HCT116 (cell line): ENCODE measurements around the gene FIZ1. TPM values are rescaled to one million over a fixed set of nuclear protein-coding genes. Genes with fewer than 3 reads are reported as not detected.

Experiments
- ATAC-seq: fragments of 200-7000 bp; cut with Tn5 transposase; 2 replicates; pipeline ENCODE4 v1.9.1; 2020; ENCODE audit warnings: mild to moderate bottlenecking, moderate library complexity
- BruUV-seq: library from RNA; stranded (reverse); fragments of 400-500 nt; replicated peaks from 2 replicates; lab custom pipeline; 2021; lab: Mats Ljungman, UMichigan
- CTCF ChIA-PET: fragments of 300-600 bp; sonication (Branson Sonifier 250); formaldehyde crosslinking; loops from one replicate; lab custom pipeline; 2021; ENCODE audit warnings: antibody characterized with exemption; lab: Charles Lee
- POLR2A ChIA-PET: fragments of 300-600, 350-600 bp; sonication (Branson Sonifier 250); formaldehyde crosslinking; loops from one replicate; lab custom pipeline; 2021; ENCODE audit warnings: antibody characterized with exemption; lab: Charles Lee
- RAD21 ChIA-PET, 2 experiments: fragments of 300-600 bp; sonication (Branson Sonifier 250); formaldehyde crosslinking; loops; one replicate each; lab custom pipeline; 2023; ENCODE audit warnings: low total read pairs in 2 of 2; ENCODE audit not compliant: uncharacterized antibody in 2 of 2, unreplicated experiment in 2 of 2, low non-redundant PET in 1 of 2; lab: Charles Lee
- DNase-seq: peaks from one replicate; pipeline ENCODE4 v3.0.0-alpha.2; 2010; ENCODE audit warnings: low read depth, low spot score
- H2AFZ ChIP-seq: fragments of 200-600 bp; shearing (Covaris generic), sonication (generic); 2 replicates; pipeline ENCODE4 v1.6.1; 2017; ENCODE audit warnings: low read depth, mixed run types, mixed read lengths, antibody characterized with exemption, low read length; ENCODE audit not compliant: poor library complexity, severe bottlenecking
- H3K27ac ChIP-seq: 2 replicates; pipeline ENCODE4 v1.5.1; 2012; ENCODE audit warnings: low read depth, low read length
- H3K27me3 ChIP-seq: fragments of 200-600 bp; sonication (generic); 2 replicates; pipeline ENCODE4 v1.6.1; 2016; ENCODE audit warnings: mixed run types, low read length, mixed read lengths; ENCODE audit not compliant: insufficient read depth
- H3K36me3 ChIP-seq, 2 experiments: fragments of 200-500 bp in 1 of 2; fragments of 200-600 bp in 1 of 2; sonication (Bioruptor generic) in 1 of 2; sonication (generic) in 1 of 2; 2 replicates each; pipeline versions ENCODE4 v1.5.1 to v1.6.1; 2014 to 2016; ENCODE audit warnings: low read length in 2 of 2, inconsistent platforms in 1 of 2, mixed read lengths in 1 of 2, mixed run types in 1 of 2; ENCODE audit not compliant: insufficient read depth in 2 of 2, control insufficient read depth in 1 of 2
- H3K4me1 ChIP-seq, 2 experiments: fragments of 200-600 bp in 1 of 2; sonication (generic) in 1 of 2; 2 replicates each; pipeline versions ENCODE4 v1.5.1 to v1.6.1; 2012 to 2017; ENCODE audit warnings: low read length in 2 of 2, inconsistent platforms in 1 of 2, mild to moderate bottlenecking in 1 of 2, mixed read lengths in 1 of 2, mixed run types in 1 of 2, moderate library complexity in 1 of 2; ENCODE audit not compliant: insufficient read depth in 2 of 2, control insufficient read depth in 1 of 2
- H3K4me2 ChIP-seq: fragments of 200-600 bp; sonication (generic); 2 replicates; pipeline ENCODE4 v1.6.1; 2017; ENCODE audit warnings: mixed run types, low read length, mixed read lengths
- H3K4me3 ChIP-seq, 2 experiments: fragments of 200-600 bp in 1 of 2; sonication (generic) in 1 of 2; replicated peaks in 1 of 2; 2 replicates each; pipeline ENCODE4 v1.5.1; 2011 to 2016; ENCODE audit warnings: low read length in 2 of 2, control low read depth in 1 of 2, low read depth in 1 of 2, mild to moderate bottlenecking in 1 of 2, mixed read lengths in 1 of 2, mixed run types in 1 of 2
- H3K79me2 ChIP-seq: fragments of 200-600 bp; sonication (generic); 2 replicates; pipeline ENCODE4 v1.6.1; 2017; ENCODE audit warnings: mild to moderate bottlenecking, mixed run types, low read length, moderate library complexity, mixed read lengths; ENCODE audit not compliant: insufficient read depth
- H3K9ac ChIP-seq: fragments of 200-600 bp; sonication (generic); 2 replicates; pipeline ENCODE4 v1.6.1; 2016; ENCODE audit warnings: low read length, mixed read lengths
- H3K9me2 ChIP-seq: fragments of 200-600 bp; sonication (generic), shearing (Covaris generic); 2 replicates; pipeline ENCODE4 v1.6.1; 2017; ENCODE audit warnings: mixed run types, mild to moderate bottlenecking, moderate library complexity; ENCODE audit not compliant: insufficient read depth
- H3K9me3 ChIP-seq, 2 experiments: fragments of 200-500 bp in 1 of 2; fragments of 200-600 bp in 1 of 2; sonication (Bioruptor generic) in 1 of 2; sonication (generic) in 1 of 2; 2 replicates each; pipeline ENCODE4 v1.6.1; 2014 to 2017; ENCODE audit warnings: low read length in 2 of 2, mixed read lengths in 2 of 2, inconsistent platforms in 1 of 2, low read depth in 1 of 2, mild to moderate bottlenecking in 1 of 2, mixed run types in 1 of 2, moderate library complexity in 1 of 2; ENCODE audit not compliant: control insufficient read depth in 1 of 2, insufficient read depth in 1 of 2
- H4K20me1 ChIP-seq: fragments of 200-600 bp; sonication (generic), shearing (Covaris generic); 2 replicates; pipeline ENCODE4 v1.6.1; 2017; ENCODE audit warnings: mixed run types, mild to moderate bottlenecking, moderate library complexity; ENCODE audit not compliant: insufficient read depth
- CBX3 ChIP-seq: IDR thresholded peaks from 2 replicates; pipeline ENCODE4 v1.6.1; 2012; ENCODE audit warnings: low read depth
- CEBPB ChIP-seq: IDR thresholded peaks from 2 replicates; pipeline ENCODE4 v1.6.1; 2012; ENCODE audit warnings: low read depth
- JUND ChIP-seq: IDR thresholded peaks from 2 replicates; pipeline ENCODE4 v1.6.1; 2012
- SIN3A ChIP-seq: IDR thresholded peaks from 2 replicates; pipeline ENCODE4 v1.6.1; 2012; ENCODE audit warnings: low read depth
- SRF ChIP-seq: IDR thresholded peaks from 2 replicates; pipeline ENCODE4 v1.6.1; 2012; ENCODE audit warnings: low read depth
- YY1 ChIP-seq: IDR thresholded peaks from 2 replicates; pipeline ENCODE4 v1.6.1; 2011; ENCODE audit warnings: low read length, low read depth, moderate library complexity, mild to moderate bottlenecking; ENCODE audit not compliant: insufficient replicate concordance; ENCODE audit errors: extremely low read depth
- ZNF274 ChIP-seq: fragments of 200-500 bp; sonication (Bioruptor generic); IDR thresholded peaks from 2 replicates; pipeline ENCODE4 v1.6.1; 2014; ENCODE audit warnings: mild to moderate bottlenecking, low read depth, low read length, inconsistent platforms
- intact Hi-C: fragments of 100-400 bp; cut with micrococcal nuclease; formaldehyde crosslinking; loops from 2 replicates; pipeline ENCODE4 v1.10.0; 2022
- total RNA-seq: library from RNA; stranded (reverse); gene quantifications from one replicate; pipeline ENCODE4 v1.2.1, GENCODE V29; 2021; ENCODE audit not compliant: unreplicated experiment
- TF ChIP-seq, protein P1 (sequence below), 3 experiments: fragments of 200-600 bp in 1 of 3; sonication (generic) in 1 of 3; IDR thresholded peaks in 2 of 3; conservative IDR thresholded peaks in 1 of 3; 2 replicates each; pipeline ENCODE4 v1.5.1; 2012 to 2017; ENCODE audit warnings: low read depth in 2 of 3, low read length in 2 of 3, antibody characterized with exemption in 1 of 3, borderline replicate concordance in 1 of 3, control low read depth in 1 of 3, mild to moderate bottlenecking in 1 of 3, mixed read lengths in 1 of 3, mixed run types in 1 of 3, moderate library complexity in 1 of 3; ENCODE audit not compliant: insufficient read depth in 1 of 3
- TF ChIP-seq, protein P2 (sequence below): IDR thresholded peaks from 2 replicates; pipeline ENCODE4 v1.6.1; 2011; ENCODE audit warnings: mild to moderate bottlenecking, low read length, moderate library complexity; ENCODE audit not compliant: insufficient replicate concordance; ENCODE audit errors: extremely low read depth
- TF ChIP-seq, protein P3 (sequence below): IDR thresholded peaks from 2 replicates; pipeline ENCODE4 v1.6.1; 2012; ENCODE audit warnings: low read depth
- TF ChIP-seq, protein P4 (sequence below): IDR thresholded peaks from 2 replicates; pipeline ENCODE4 v1.6.1; 2012

FIZ1 gene
- total RNA-seq, 1 experiment from 2014 or later = 15.3 TPM

- no peak for TF ChIP-seq ZNF274
- TF ChIP-seq CEBPB = no peak
- no peak for TF ChIP-seq YY1
- no peak for TF ChIP-seq SIN3A
Measured at GRCh38 chr19:55566823-55567222, 32.5 kb downstream of the FIZ1 start (continued).

GRCh38 chr19:55563261-55563690, 36.0 kb downstream of the FIZ1 start:
- Histone ChIP-seq H3K4me1 (no peaks in the 10 kb centered on the region), H2AFZ (no peak overlapping the region), H3K79me2 (no peaks in the 10 kb centered on the region), H3K9me2 (no peaks in the 10 kb centered on the region), H3K27ac (no peak overlapping the region), H4K20me1 (no peaks in the 10 kb centered on the region), H3K27me3 (no peaks in the 10 kb centered on the region), H3K36me3 (no peaks in the 10 kb centered on the region), H3K9me3 (peaks cover 0 to 5% of the 10 kb centered on the region in 2 experiments; a peak in 1 of 4 replicates), H3K4me2 (no peak overlapping the region), H3K9ac (no peak overlapping the region), H3K4me3 (no peak overlapping the region)
- TF ChIP-seq SIN3A (no peak), CBX3 (no peak), JUND (no peak), SRF (no peak)
- TF ChIP-seq, protein P1, sequence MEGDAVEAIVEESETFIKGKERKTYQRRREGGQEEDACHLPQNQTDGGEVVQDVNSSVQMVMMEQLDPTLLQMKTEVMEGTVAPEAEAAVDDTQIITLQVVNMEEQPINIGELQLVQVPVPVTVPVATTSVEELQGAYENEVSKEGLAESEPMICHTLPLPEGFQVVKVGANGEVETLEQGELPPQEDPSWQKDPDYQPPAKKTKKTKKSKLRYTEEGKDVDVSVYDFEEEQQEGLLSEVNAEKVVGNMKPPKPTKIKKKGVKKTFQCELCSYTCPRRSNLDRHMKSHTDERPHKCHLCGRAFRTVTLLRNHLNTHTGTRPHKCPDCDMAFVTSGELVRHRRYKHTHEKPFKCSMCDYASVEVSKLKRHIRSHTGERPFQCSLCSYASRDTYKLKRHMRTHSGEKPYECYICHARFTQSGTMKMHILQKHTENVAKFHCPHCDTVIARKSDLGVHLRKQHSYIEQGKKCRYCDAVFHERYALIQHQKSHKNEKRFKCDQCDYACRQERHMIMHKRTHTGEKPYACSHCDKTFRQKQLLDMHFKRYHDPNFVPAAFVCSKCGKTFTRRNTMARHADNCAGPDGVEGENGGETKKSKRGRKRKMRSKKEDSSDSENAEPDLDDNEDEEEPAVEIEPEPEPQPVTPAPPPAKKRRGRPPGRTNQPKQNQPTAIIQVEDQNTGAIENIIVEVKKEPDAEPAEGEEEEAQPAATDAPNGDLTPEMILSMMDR (IDR thresholded peaks at IDR 0.05 in 2 of 3, conservative IDR thresholded peaks at IDR 0.05 in 1 of 3; ENCODE audit: borderline replicate concordance in 1 of 3, insufficient read depth in 1 of 3, low read depth in 2 of 3, low read length in 2 of 3) = no peak
- TF ChIP-seq, protein P2, sequence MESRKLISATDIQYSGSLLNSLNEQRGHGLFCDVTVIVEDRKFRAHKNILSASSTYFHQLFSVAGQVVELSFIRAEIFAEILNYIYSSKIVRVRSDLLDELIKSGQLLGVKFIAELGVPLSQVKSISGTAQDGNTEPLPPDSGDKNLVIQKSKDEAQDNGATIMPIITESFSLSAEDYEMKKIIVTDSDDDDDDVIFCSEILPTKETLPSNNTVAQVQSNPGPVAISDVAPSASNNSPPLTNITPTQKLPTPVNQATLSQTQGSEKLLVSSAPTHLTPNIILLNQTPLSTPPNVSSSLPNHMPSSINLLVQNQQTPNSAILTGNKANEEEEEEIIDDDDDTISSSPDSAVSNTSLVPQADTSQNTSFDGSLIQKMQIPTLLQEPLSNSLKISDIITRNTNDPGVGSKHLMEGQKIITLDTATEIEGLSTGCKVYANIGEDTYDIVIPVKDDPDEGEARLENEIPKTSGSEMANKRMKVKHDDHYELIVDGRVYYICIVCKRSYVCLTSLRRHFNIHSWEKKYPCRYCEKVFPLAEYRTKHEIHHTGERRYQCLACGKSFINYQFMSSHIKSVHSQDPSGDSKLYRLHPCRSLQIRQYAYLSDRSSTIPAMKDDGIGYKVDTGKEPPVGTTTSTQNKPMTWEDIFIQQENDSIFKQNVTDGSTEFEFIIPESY = no peak
- TF ChIP-seq, protein P3, sequence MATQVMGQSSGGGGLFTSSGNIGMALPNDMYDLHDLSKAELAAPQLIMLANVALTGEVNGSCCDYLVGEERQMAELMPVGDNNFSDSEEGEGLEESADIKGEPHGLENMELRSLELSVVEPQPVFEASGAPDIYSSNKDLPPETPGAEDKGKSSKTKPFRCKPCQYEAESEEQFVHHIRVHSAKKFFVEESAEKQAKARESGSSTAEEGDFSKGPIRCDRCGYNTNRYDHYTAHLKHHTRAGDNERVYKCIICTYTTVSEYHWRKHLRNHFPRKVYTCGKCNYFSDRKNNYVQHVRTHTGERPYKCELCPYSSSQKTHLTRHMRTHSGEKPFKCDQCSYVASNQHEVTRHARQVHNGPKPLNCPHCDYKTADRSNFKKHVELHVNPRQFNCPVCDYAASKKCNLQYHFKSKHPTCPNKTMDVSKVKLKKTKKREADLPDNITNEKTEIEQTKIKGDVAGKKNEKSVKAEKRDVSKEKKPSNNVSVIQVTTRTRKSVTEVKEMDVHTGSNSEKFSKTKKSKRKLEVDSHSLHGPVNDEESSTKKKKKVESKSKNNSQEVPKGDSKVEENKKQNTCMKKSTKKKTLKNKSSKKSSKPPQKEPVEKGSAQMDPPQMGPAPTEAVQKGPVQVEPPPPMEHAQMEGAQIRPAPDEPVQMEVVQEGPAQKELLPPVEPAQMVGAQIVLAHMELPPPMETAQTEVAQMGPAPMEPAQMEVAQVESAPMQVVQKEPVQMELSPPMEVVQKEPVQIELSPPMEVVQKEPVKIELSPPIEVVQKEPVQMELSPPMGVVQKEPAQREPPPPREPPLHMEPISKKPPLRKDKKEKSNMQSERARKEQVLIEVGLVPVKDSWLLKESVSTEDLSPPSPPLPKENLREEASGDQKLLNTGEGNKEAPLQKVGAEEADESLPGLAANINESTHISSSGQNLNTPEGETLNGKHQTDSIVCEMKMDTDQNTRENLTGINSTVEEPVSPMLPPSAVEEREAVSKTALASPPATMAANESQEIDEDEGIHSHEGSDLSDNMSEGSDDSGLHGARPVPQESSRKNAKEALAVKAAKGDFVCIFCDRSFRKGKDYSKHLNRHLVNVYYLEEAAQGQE = no peak
- TF ChIP-seq, protein P4, sequence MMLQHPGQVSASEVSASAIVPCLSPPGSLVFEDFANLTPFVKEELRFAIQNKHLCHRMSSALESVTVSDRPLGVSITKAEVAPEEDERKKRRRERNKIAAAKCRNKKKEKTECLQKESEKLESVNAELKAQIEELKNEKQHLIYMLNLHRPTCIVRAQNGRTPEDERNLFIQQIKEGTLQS = no peak
- intact Hi-C loops = no loop called here
- no TSS peak for BruUV-seq
- ChIA-PET RAD21 (no interaction called here), POLR2A (no interaction called here), CTCF (no interaction called here)
- no peak for ATAC-seq
- no peak for DNase-seq
